HG02938 (cell line): ENCODE results near the gene SNAPC4.

ENCODE experiments used
- ATAC-seq: cut with Tn5 transposase; IDR thresholded peaks from one replicate; pipeline ENCODE4 v1.9.1; 2021; ENCODE audit warnings: mild to moderate bottlenecking, moderate library complexity; ENCODE audit not compliant: unreplicated experiment

SNAPC4 gene

GRCh38 chr9:136400038-136400834 is at the start of gene SNAPC4:
Gene SNAPC4 (minus strand): TSS chr9:136400170. CDS start chr9:136398428, 1,742 bp downstream.
- ATAC-seq: peak; percentile 58

- ATAC-seq: no peak
Measured at GRCh38 chr9:136448655-136449054, 48.7 kb upstream of the SNAPC4 start.

- ATAC-seq: no peak
Measured at GRCh38 chr9:136447173-136447778, 47.3 kb upstream of the SNAPC4 start.

DNA sequence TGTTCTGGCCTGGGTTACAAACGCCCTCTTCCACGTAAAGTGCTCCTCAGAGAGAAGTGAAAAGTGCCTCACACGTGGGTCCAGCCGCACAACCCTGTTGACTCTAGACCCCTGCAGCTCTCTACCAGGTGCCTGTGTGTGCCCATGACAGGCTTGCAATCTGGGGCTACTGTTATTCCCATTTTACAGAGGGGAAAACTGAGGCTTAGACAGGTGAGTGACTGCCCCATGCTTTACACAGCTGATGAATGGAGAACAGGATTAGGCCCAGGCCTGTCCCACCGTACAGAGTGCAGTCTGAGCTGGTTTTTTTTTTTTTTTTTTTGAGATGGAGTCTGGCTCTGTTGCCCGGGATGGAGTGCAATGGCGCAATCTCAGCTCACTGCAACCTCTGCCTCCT is 45.8 kb upstream of the SNAPC4 start:
- no peak for ATAC-seq

DNA sequence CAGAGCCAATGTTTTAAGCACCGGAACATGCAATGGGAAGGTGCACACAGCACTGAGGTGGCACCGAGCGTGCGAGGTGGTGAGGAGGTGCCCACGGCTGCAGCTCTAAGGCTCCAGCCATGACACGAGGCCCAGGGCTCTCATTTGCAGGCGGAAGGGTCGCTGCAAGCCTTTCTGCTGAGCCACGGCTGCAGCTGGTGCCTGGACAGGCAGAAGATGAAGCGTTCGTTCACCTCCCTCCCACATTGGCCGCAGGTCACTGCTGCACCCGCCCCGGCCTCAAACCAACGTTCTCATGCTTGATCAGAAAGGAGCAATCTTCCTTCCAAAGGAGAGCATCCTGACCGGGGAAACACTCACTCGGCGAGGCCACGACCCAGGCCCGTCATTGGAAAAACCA is 44.1 kb upstream of the SNAPC4 start:
- ATAC-seq: no peak

DNA sequence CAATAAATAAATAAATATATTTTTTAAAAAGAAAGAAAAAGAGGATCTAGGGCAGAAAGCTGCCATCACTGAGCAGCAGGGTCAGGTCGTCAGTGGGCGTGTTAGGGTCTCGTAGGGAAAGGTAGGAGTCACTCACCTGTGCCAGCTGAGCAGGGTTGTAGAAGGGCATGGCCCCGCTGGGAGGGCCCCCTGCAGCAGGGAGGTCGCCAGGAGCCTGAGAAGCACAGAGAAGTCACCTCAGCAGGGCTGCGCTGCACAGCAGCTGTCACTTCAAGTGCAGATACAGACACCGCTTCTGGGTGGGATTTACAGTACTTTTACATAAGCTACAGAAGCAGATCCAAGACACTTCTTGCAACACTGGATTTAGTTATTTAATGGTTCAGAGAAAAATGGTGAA is 43.7 kb upstream of the SNAPC4 start:
- no peak for ATAC-seq

DNA sequence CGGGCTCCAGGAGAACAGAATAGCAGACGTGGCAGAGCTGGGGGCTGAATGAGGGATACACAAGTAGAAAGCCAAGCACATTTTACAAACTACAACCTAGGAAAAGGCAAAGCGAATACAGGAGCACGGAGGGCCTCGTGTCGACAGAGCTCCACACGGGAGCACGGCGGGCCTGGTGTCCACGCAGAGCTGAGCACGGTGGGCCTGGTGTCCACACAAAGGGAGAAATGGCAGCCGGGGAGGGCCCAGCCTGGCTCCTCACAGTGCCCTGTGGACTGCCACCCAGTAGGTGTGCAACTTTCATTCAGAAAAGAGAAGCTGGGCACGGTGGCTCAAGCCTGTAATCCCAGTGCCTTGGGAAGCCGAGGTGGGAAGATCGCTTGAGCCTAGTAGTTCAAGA is 43.1 kb upstream of the SNAPC4 start:
- no peak for ATAC-seq

DNA sequence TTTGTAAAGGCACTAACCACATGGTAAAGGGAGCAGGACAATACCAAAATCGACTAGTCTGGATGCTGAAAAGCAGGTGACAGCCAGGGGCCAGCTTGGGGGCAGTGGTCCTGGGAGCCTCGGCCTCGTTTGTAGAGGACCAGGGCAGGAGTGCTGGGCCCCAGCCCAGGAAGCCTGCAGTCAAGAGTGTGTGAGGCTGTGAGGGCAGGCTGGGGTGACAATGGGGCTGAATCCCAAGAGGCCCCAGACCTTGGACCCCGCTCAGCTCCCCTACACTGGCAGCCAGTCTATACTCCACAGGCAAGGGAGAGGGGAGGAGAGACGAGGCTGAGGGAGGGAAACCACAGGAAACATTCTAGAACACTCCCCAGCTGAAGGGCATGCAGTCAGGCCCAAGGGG is 42.3 kb upstream of the SNAPC4 start:
- no peak for ATAC-seq

DNA sequence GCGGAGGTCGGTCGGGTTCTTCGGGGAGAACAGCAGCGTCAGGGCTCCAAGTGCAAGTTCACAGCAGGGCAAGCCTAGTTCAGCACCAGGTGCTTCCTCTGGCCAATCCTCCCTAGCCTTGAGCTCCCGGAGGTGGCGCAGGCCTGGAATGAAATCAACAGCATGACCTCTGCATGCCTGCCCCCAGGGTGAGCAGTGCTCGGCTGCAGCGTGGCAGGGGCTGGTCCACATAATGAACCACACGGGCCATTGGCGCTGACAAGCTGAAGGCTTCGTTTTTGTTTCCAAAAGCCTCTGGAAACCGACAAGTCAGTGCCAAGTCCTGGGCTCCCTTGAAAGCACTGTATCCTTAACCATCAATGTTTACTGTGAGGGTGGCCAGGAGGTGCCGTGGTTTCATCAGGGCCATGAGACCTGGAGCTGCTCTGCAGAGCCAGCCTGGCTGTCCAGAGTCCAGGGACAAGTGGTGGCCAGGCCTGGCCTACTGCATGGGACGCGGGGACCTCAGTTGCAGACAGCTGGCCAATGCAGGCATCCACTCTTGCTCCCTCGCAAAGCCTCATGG is 41.8 kb upstream of the SNAPC4 start:
- ATAC-seq: no peak

GRCh38 chr9:136441191-136441680 is 41.3 kb upstream of the SNAPC4 start:
- ATAC-seq: no peak

DNA sequence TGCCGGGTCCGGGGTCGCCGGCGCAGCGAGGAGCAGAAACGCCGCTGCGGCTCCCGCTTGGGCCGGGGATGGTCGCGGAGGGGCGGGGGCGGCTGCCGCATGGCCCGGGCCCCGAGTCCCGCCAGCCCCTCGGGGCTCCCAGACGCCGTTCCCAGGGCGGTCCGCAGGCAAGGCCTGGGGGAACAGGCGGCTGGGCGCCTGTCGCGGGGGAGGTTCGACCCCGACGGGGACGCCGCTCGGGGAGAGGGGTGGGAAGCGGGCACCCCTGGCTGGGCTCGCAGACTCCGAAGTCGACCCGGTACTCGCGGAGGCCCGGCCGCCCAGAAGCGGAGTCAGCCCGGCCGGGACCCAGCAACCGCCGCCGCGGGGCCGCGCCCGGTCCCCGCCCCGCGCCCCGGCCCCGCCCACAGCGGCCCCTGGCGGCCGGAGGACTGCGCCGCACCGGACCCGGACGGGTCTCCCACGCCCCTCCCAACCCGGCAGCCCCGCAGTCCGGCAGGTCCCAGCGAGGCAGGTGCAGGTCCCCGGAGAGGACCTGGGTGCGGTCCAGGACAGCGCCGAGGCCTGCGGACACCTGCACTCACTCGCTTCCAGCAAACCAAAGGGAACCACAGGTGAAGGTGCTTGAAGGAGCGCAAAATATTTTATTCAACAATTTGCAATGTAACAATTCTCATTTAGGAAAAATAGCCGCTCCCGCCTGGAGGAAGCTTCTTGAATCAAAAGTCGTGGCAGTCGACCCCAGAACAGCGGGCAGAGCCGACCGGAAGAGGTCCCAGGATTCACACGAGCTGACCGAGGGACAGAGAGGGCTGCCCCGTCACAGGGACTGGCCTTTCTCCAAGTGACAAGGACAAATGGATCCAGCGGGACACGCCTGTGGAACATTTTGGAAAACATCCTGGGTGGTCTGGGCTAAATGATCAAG is 39.8 kb upstream of the SNAPC4 start, which contains the start of gene INPP5E:
Gene INPP5E, minus strand, starts transcription at position 365 of the 928 bp plus-strand sequence. CDS start 426 bp downstream, outside the sequence.
- peak; percentile 47 for ATAC-seq

- ATAC-seq: peak; percentile 36
Measured at GRCh38 chr9:136438548-136439480, 38.8 kb upstream of the SNAPC4 start.

DNA sequence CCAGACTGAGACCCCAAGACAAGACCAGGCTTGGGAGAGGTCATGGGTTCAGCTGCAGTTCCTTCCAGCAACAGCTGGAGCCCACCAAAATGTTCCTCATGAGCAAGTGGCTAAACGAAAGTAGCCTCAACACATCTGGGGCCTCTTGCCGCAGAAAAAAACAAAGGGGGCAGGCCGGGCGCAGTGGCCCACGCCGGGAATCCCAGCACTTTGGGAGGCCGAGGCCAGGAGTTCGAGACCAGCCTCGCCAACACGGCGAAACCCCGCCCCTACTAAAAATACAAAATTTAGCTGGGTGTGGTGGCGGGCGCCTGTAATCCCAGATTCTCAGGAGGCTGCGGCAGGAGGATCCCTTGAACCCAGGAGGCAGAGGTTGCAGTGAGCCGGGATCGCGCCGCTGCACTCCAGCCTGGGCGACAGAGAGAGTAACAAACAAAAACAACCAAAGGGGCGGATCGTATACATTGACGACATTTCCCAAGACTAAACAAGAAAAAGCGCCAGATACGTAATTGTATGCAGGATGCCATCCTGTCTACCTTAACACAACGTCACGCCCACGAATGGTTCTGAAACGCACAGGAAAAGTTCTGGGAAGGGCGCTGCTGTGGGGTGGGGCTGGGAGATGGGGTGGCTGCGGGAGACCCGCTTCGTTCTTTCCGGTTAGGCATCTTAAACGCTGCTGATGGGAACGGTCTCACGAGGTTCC is 38.0 kb upstream of the SNAPC4 start:
- ATAC-seq: no peak

DNA sequence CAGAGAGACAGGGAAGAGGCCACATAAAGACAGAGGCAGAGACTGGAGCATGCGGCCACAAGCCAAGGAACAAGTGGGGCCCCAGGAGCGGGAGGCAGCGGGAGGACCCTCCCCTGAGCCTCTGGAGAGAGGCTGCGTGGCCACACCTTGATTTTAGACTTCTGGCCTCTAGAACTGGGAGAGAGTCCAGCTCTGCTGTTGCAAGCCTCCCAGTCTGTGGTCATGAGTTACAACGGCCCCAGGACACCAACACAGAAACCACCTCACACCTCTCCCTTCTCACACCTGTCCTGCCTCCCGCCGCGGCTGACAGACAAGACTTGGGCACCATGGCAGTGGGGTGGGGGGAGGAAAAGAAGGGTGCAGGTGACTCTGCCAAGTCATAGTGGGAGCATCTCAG is 37.5 kb upstream of the SNAPC4 start:
- ATAC-seq: no peak

DNA sequence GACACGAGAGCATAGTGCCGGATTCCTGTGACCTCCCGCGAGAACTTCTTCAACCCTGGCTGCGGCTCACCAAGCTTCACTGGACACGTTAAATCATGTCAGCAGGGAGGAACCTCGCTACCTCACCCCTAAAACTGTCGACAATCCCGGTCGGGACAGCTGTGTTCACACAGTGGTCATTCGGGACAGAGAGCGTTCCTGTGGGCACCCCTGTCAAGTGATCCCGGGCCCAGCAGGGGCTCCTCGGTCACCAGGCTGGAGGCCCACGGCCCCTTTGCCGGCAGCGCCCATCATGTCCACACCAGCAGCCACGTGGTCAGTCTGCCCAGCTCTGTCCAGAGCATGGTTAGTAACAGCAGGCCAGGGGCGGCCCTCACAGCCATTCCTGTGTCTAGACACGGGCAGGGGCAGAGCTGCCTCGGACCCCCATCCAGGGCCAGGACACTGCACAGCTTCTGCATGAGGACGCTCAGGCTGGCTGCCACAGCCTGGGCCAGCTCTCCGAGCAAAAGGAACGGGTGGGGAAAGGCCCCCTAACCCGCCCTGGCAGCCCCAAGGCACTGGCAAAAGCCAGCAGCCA is 36.2 kb upstream of the SNAPC4 start:
- no peak for ATAC-seq

GRCh38 chr9:136434580-136435169 is 34.7 kb upstream of the SNAPC4 start:
- ATAC-seq: no peak

GRCh38 chr9:136433849-136434579 is 34.0 kb upstream of the SNAPC4 start:
- ATAC-seq: no peak
